GM13976 (cell line): ENCODE results near the gene RPL6.

Source experiments
- DNase-seq: peaks from one replicate; pipeline ENCODE4 v3.0.0; 2012; ENCODE audit warnings: low spot score
- CTCF ChIP-seq: IDR thresholded peaks from 2 replicates; pipeline ENCODE4 v1.5.1; 2012; ENCODE audit warnings: borderline replicate concordance, mild to moderate bottlenecking; ENCODE audit not compliant: insufficient read depth; ENCODE audit errors: extremely low read depth, missing control alignments, control extremely low read depth
- in situ Hi-C: fragments of 300-500 bp; cut with MboI; formaldehyde crosslinking; loops from one replicate; pipeline ENCODE4 v1.12.0; 2022; ENCODE audit warnings: low sequenced_read_pairs, mixed read lengths, inconsistent platforms; ENCODE audit not compliant: unreplicated experiment

The RPL6 gene

DNA sequence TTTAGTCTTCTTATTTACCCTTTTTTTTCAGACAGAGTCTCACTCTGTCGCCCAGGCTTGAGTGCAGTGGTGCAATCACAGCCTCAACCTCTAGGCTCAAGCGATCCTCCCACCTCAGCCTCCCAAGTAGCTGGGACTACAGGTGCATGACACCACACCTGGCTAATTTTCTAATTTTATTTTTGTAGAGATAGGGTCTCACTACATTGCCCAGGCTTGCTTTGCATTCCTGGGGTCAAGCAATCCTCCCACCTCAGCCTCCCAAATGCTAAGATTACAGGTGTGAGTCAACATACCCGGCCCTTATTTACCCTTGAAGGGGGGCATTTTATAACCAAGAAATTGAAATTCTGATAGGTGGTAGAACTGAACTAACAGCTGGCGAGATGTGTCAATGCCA, 48.1 kb downstream of the RPL6 start:
- DNase-seq, result no peak
- in situ Hi-C loops, result no loop called here
- TF ChIP-seq CTCF, result no peak

GRCh38 chr12:112359290-112359689, 50.1 kb downstream of the RPL6 start:
- no peak for TF ChIP-seq CTCF
- DNase-seq, result no peak
- in situ Hi-C loops, result no loop called here

DNA sequence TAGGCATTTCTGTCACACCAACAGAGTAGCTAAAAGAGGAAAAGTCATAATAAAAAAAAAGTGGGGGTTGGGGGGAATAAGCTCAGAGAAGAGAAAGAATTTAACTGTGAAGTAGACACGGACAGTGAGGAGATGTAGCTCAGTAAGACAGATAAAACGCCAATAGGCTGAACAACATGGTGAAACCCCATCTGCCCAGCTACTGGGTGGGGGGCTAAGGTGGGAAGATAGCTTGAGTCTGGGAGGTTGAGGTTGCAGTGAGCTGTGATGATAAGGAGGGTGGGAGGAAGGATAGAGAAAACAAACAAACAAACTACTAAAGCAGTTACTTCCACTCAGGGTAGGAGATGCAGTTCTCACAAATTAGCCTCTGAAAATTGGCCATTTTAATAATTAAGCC, 52.2 kb downstream of the RPL6 start:
- no peak for TF ChIP-seq CTCF
- no peak for DNase-seq
- in situ Hi-C loops, result no loop called here
